SK-N-SH (cell line): ENCODE measurements around the gene LRRC17. TPM values are rescaled to one million over a fixed set of nuclear protein-coding genes. Genes with fewer than 3 reads are reported as not detected.
A peak's percentile ranks its signal among the peaks of the same experiment; 100 is the strongest.

Experiments used
- CTCF ChIA-PET: fragments of 300-600, 350-600 bp; formaldehyde crosslinking; extraction: SDS; loops from one replicate; lab custom pipeline; 2021; lab: Yijun Ruan, JAX
- POLR2A ChIA-PET: fragments of 350-600 bp; sonication (Branson Sonifier 250); formaldehyde crosslinking; extraction: SDS; loops from one replicate; lab custom pipeline; 2020; ENCODE audit warnings: antibody characterized with exemption, inconsistent platforms; lab: Yijun Ruan, JAX
- DNase-seq: peaks from one replicate; pipeline ENCODE4 v3.0.0; 2012
- H2AFZ ChIP-seq: fragments of 200-600 bp; sonication (generic); 2 replicates; pipeline ENCODE4 v1.8.1; 2016; ENCODE audit warnings: antibody characterized with exemption, mild to moderate bottlenecking, low read depth
- H3F3A ChIP-seq: fragments of 200-600 bp; sonication (generic); replicated peaks from 2 replicates; pipeline ENCODE3; 2016; ENCODE audit warnings: antibody characterized with exemption, mild to moderate bottlenecking; ENCODE audit not compliant: insufficient read depth
- H3K27ac ChIP-seq, 2 experiments: fragments of 200-500 bp in 1 of 2; fragments of 200-600 bp in 1 of 2; sonication (Bioruptor generic) in 1 of 2; sonication (generic), shearing (Covaris generic) in 1 of 2; 2 replicates each; pipeline versions ENCODE4 v1.5.1 to v1.6.1; 2014 to 2016; ENCODE audit warnings: low read depth in 2 of 2, inconsistent platforms in 1 of 2, low read length in 1 of 2, mild to moderate bottlenecking in 1 of 2, mixed read lengths in 1 of 2
- H3K27me3 ChIP-seq: fragments of 200-600 bp; sonication (generic), shearing (Covaris generic); 2 replicates; pipeline ENCODE4 v1.6.1; 2016; ENCODE audit warnings: mixed run types; ENCODE audit not compliant: insufficient read depth
- H3K36me3 ChIP-seq, 2 experiments: fragments of 200-500 bp in 1 of 2; fragments of 200-600 bp in 1 of 2; sonication (Bioruptor generic) in 1 of 2; sonication (generic) in 1 of 2; replicated peaks in 1 of 2; 2 replicates each; pipeline versions ENCODE3 to v1.5.1; 2014 to 2016; ENCODE audit warnings: low read length in 1 of 2, mild to moderate bottlenecking in 1 of 2; ENCODE audit not compliant: insufficient read depth in 2 of 2, control insufficient read depth in 1 of 2
- H3K4me1 ChIP-seq, 2 experiments: fragments of 200-500 bp in 1 of 2; fragments of 200-600 bp in 1 of 2; sonication (Bioruptor generic) in 1 of 2; sonication (generic), shearing (Covaris generic) in 1 of 2; 2 replicates each; pipeline versions ENCODE4 v1.5.1 to v1.6.1; 2014 to 2016; ENCODE audit warnings: low read depth in 1 of 2, low read length in 1 of 2, mixed run types in 1 of 2; ENCODE audit not compliant: insufficient read depth in 2 of 2, control insufficient read depth in 1 of 2
- H3K4me2 ChIP-seq: fragments of 200-600 bp; sonication (generic), shearing (Covaris generic); 2 replicates; pipeline ENCODE4 v1.6.1; 2017; ENCODE audit warnings: mixed run types
- H3K4me3 ChIP-seq, 2 experiments: fragments of 200-500 bp in 1 of 2; fragments of 200-600 bp in 1 of 2; sonication (Bioruptor generic) in 1 of 2; sonication (generic), shearing (Covaris generic) in 1 of 2; 2 replicates each; pipeline versions ENCODE4 v1.5.1 to v1.8.1; 2014 to 2016; ENCODE audit warnings: low read depth in 2 of 2, inconsistent platforms in 1 of 2, low read length in 1 of 2, mild to moderate bottlenecking in 1 of 2, mixed read lengths in 1 of 2, moderate library complexity in 1 of 2
- H3K79me2 ChIP-seq: fragments of 200-600 bp; sonication (generic); 2 replicates; pipeline ENCODE4 v1.8.1; 2017; ENCODE audit warnings: mild to moderate bottlenecking; ENCODE audit not compliant: insufficient read depth
- H3K9ac ChIP-seq: fragments of 200-600 bp; sonication (generic); 2 replicates; pipeline ENCODE4 v1.6.1; 2017; ENCODE audit warnings: mixed run types
- H3K9me2 ChIP-seq: fragments of 200-600 bp; sonication (generic); 2 replicates; pipeline ENCODE4 v1.6.1; 2017; ENCODE audit warnings: mixed run types
- H3K9me3 ChIP-seq: fragments of 200-600 bp; sonication (generic); 2 replicates; pipeline ENCODE4 v1.6.1; 2017; ENCODE audit warnings: mixed run types, mild to moderate bottlenecking, moderate library complexity
- H4K20me1 ChIP-seq: fragments of 200-600 bp; sonication (generic); 2 replicates; pipeline ENCODE4 v1.6.1; 2017; ENCODE audit warnings: mild to moderate bottlenecking, mixed run types; ENCODE audit not compliant: insufficient read depth
- ELF1 ChIP-seq: IDR thresholded peaks from 2 replicates; pipeline ENCODE4 v1.4.0; 2012
- EP300 ChIP-seq, 2 experiments: IDR thresholded peaks; 2 replicates each; pipeline versions ENCODE4 v1.4.0 to v1.6.1; 2012; ENCODE audit warnings: borderline replicate concordance in 1 of 2, low read depth in 1 of 2, low read length in 1 of 2
- EZH2phosphoT487 ChIP-seq: fragments of 200-600 bp; sonication (generic); IDR thresholded peaks from 2 replicates; pipeline ENCODE4 v1.6.1; 2017; ENCODE audit warnings: low read depth, mixed run types, mild to moderate bottlenecking, antibody characterized with exemption, moderate library complexity, borderline replicate concordance
- FOXM1 ChIP-seq: IDR thresholded peaks from 2 replicates; pipeline ENCODE4 v1.4.0; 2012; ENCODE audit warnings: low read depth, mild to moderate bottlenecking
- IRF3 ChIP-seq: fragments of 150-350 bp; IDR thresholded peaks from 2 replicates; pipeline ENCODE4 v1.6.1; 2016; ENCODE audit warnings: mild to moderate bottlenecking, low read depth, low read length
- JUND ChIP-seq: IDR thresholded peaks from 2 replicates; pipeline ENCODE4 v1.4.0; 2012
- MAX ChIP-seq: IDR thresholded peaks from 2 replicates; pipeline ENCODE4 v1.4.0; 2012; ENCODE audit warnings: low read depth
- MEF2A ChIP-seq: IDR thresholded peaks from 2 replicates; pipeline ENCODE4 v1.4.0; 2012; ENCODE audit warnings: low read depth, borderline replicate concordance
- NFIC ChIP-seq: IDR thresholded peaks from 2 replicates; pipeline ENCODE4 v1.4.0; 2012; ENCODE audit warnings: borderline replicate concordance
- NRF1 ChIP-seq: IDR thresholded peaks from 2 replicates; pipeline ENCODE4 v1.6.1; 2012; ENCODE audit warnings: low read depth, mild to moderate bottlenecking, low read length
- POLR2AphosphoS5 ChIP-seq: IDR thresholded peaks from 2 replicates; pipeline ENCODE4 v1.6.1; 2012; ENCODE audit warnings: low read depth, low read length
- RAD21 ChIP-seq: IDR thresholded peaks from 2 replicates; pipeline ENCODE4 v1.6.1; 2012; ENCODE audit warnings: mild to moderate bottlenecking, low read length
- RCOR1 ChIP-seq: fragments of 150-350 bp; IDR thresholded peaks from 2 replicates; pipeline ENCODE4 v1.6.1; 2017; ENCODE audit warnings: antibody characterized with exemption, low read length
- REST ChIP-seq: IDR thresholded peaks from 2 replicates; pipeline ENCODE4 v1.6.1; 2012; ENCODE audit warnings: mild to moderate bottlenecking, low read depth, low read length, moderate library complexity
- RXRA ChIP-seq: IDR thresholded peaks from 2 replicates; pipeline ENCODE4 v1.4.0; 2012; ENCODE audit warnings: low read depth, mild to moderate bottlenecking, borderline replicate concordance
- SMC3 ChIP-seq: IDR thresholded peaks from 2 replicates; pipeline ENCODE4 v1.6.1; 2012; ENCODE audit warnings: low read depth, low read length, improper control_type of control experiment
- TCF12 ChIP-seq: IDR thresholded peaks from 2 replicates; pipeline ENCODE4 v1.4.0; 2012
- TEAD4 ChIP-seq: IDR thresholded peaks from 2 replicates; pipeline ENCODE4 v1.4.0; 2012; ENCODE audit warnings: mild to moderate bottlenecking, borderline replicate concordance; ENCODE audit not compliant: insufficient read depth
- USF1 ChIP-seq: IDR thresholded peaks from 2 replicates; pipeline ENCODE4 v1.4.0; 2012; ENCODE audit warnings: low read depth, borderline replicate concordance
- YY1 ChIP-seq: IDR thresholded peaks from 2 replicates; pipeline ENCODE4 v1.4.0; 2012; ENCODE audit warnings: low read depth, mild to moderate bottlenecking
- ZBTB33 ChIP-seq: IDR thresholded peaks from 2 replicates; pipeline ENCODE4 v1.4.0; 2012; ENCODE audit warnings: low read depth, borderline replicate concordance
- WGBS: methylation state at CpG from one replicate; pipeline ENCODE4 v1.1.6; 2017; ENCODE audit warnings: low lambda C conversion rate; 5-methylcytosine and 5-hydroxymethylcytosine counted together
- polyA plus RNA-seq, 3 experiments: library from polyadenylated mRNA; depleted of rRNA; stranded (reverse); fragments of >200 nt; gene quantifications; 2 replicates each; pipeline ENCODE4 v1.2.3, GENCODE V29; 2012

LRRC17 gene
- polyA plus RNA-seq, 1 of the 3 experiments (the other 2 are of a cell fraction): 101 TPM

GRCh38 chr7:102869195-102869594 lies 43.6 kb upstream of the LRRC17 start:
- Histone ChIP-seq H3K4me1 (peaks cover 0 to 25% of the 10 kb centered on the region in 2 experiments; a peak in 2 of 4 replicates), H4K20me1 (no peaks in the 10 kb centered on the region), H3K4me2 (no peak overlapping the region), H3K9ac (no peak overlapping the region), H3F3A (peaks cover 36% of the 10 kb centered on the region), H3K79me2 (no peaks in the 10 kb centered on the region), H3K4me3 (no peak overlapping the region), H3K9me3 (no peaks in the 10 kb centered on the region), H3K27me3 (no peaks in the 10 kb centered on the region), H3K27ac (no peak overlapping the region), H2AFZ (no peak overlapping the region)
- 91% methylated on average over 5 of the region's 5 CpGs for WGBS
- ChIA-PET CTCF (no interaction called here), POLR2A (no interaction called here)
- no peak for DNase-seq
- TF ChIP-seq TCF12 (no peak), MAX (no peak), SMC3 (no peak), ZBTB33 (no peak)
- TF ChIP-seq, all 33 proteins: peak for 0
- Histone ChIP-seq H3K9me2 (no peaks in the 10 kb centered on the region), H3K36me3 (no peaks in the 10 kb centered on the region)

- Histone ChIP-seq H3K27ac (peak overlapping the region; percentile 23 to 100; a peak in 3 of 4 replicates), H3K4me1 (peaks cover 0 to 45% of the 10 kb centered on the region in 2 experiments; a peak in 2 of 4 replicates), H3K79me2 (no peaks in the 10 kb centered on the region), H3K36me3 (no peaks in the 10 kb centered on the region), H3K4me3 (no peak overlapping the region), H3F3A (peaks cover 55% of the 10 kb centered on the region), H3K4me2 (peak overlapping the region; percentile 51), H2AFZ (no peak overlapping the region), H3K9me2 (no peaks in the 10 kb centered on the region), H4K20me1 (no peaks in the 10 kb centered on the region), H3K27me3 (no peaks in the 10 kb centered on the region), H3K9me3 (no peaks in the 10 kb centered on the region), H3K9ac (peak overlapping the region; percentile 80)
- DNase-seq: no peak
- POLR2A ChIA-PET: no interaction called here
- CTCF ChIA-PET: interaction anchor here (1.1 kb wide), 1 partner anchor 190 kb away, joined by 3 read pairs; no protein-coding TSS in a partner anchor
- 11% methylated on average over 2 of the region's 2 CpGs for WGBS
- TF ChIP-seq USF1 (no peak), NFIC (peak; percentile 35; the same call in 1 of the 2 replicates), EZH2phosphoT487 (no peak), TEAD4 (peak; percentile 65; the same call in 1 of the 2 replicates), EP300 (IDR thresholded peaks at IDR 0.05; ENCODE audit: borderline replicate concordance in 1 of 2, low read depth in 1 of 2, low read length in 1 of 2) (peak in 1 of 2 experiments; percentile 75; a peak in 2 of 4 replicates), NRF1 (no peak), ELF1 (no peak), POLR2AphosphoS5 (peak; percentile 28; the same call in 1 of the 2 replicates), TCF12 (peak; percentile 84), REST (no peak), YY1 (peak; percentile 84; the same call in 1 of the 2 replicates), IRF3 (no peak), RCOR1 (no peak), SMC3 (no peak), FOXM1 (0 out of 2 replicates have a peak, but pooled peaks have one; percentile 44), RAD21 (no peak), JUND (peak; percentile 71), RXRA (peak; percentile 50; the same call in 1 of the 2 replicates), MEF2A (no peak)
Observed at GRCh38 chr7:102872460-102872859, 40.3 kb upstream of the LRRC17 start.
